HEK293 (cell line): ENCODE measurements around the gene ABCA1.

ENCODE experiments used
- CTCF ChIA-PET: fragments of 350-600 bp; formaldehyde crosslinking; extraction: SDS; loops from one replicate; lab custom pipeline; 2021; ENCODE audit warnings: antibody characterized with exemption; lab: Yijun Ruan, JAX
- POLR2A ChIA-PET: fragments of 300-600 bp; formaldehyde crosslinking; extraction: SDS; loops from one replicate; lab custom pipeline; 2020; ENCODE audit warnings: antibody characterized with exemption, inconsistent platforms; lab: Yijun Ruan, JAX
- H3K27ac ChIP-seq: fragments of 200-500 bp; sonication (Bioruptor generic); 2 replicates; pipeline ENCODE4 v1.5.1; 2014; ENCODE audit warnings: low read depth, low read length, control low read depth, inconsistent platforms; ENCODE audit errors: extremely low read depth
- H3K36me3 ChIP-seq, 2 experiments: fragments of 200-500 bp in 1 of 2; sonication (Bioruptor generic) in 1 of 2; 1 replicate in 1 of 2; 2 replicates in 1 of 2; pipeline ENCODE4 v1.5.1; 2014 to 2017; ENCODE audit warnings: inconsistent platforms in 2 of 2, low read length in 2 of 2; ENCODE audit not compliant: control insufficient read depth in 2 of 2, insufficient read depth in 1 of 2
- H3K4me1 ChIP-seq: fragments of 200-500 bp; sonication (Bioruptor generic); 2 replicates; pipeline ENCODE4 v1.5.1; 2014; ENCODE audit warnings: mild to moderate bottlenecking, low read length, inconsistent platforms; ENCODE audit not compliant: control insufficient read depth, insufficient read depth
- H3K4me3 ChIP-seq: 2 replicates; pipeline ENCODE4 v1.5.1; 2011; ENCODE audit warnings: low read depth, mild to moderate bottlenecking, control low read depth, low read length, moderate library complexity
- H3K9me3 ChIP-seq: fragments of 200-500 bp; sonication (Bioruptor generic); 2 replicates; pipeline ENCODE4 v1.5.1; 2014; ENCODE audit warnings: low read depth, low read length, inconsistent platforms; ENCODE audit not compliant: control insufficient read depth, insufficient read depth
- FEZF1 ChIP-seq: fragments of 450-650 bp; formaldehyde crosslinking; IDR thresholded peaks from 2 replicates; pipeline ENCODE4 v1.5.1; 2016; ENCODE audit warnings: missing biosample characterization, missing genetic modification characterization
- KLF1 ChIP-seq: fragments of 450-650 bp; formaldehyde crosslinking; IDR thresholded peaks from 2 replicates; pipeline ENCODE4 v1.5.1; 2016; ENCODE audit warnings: missing biosample characterization, missing genetic modification characterization
- KLF10 ChIP-seq: fragments of 450-650 bp; IDR thresholded peaks from 2 replicates; pipeline ENCODE4 v1.5.1; 2018; ENCODE audit warnings: missing biosample characterization, mild to moderate bottlenecking, missing genetic modification characterization
- MYNN ChIP-seq: fragments of 450-650 bp; formaldehyde crosslinking; IDR thresholded peaks from 2 replicates; pipeline ENCODE4 v1.5.1; 2016; ENCODE audit warnings: missing biosample characterization, missing genetic modification characterization, borderline replicate concordance
- RBAK ChIP-seq: fragments of 450-650 bp; formaldehyde crosslinking; IDR thresholded peaks from 2 replicates; pipeline ENCODE4 v1.5.1; 2016; ENCODE audit warnings: missing biosample characterization, missing genetic modification characterization
- ZBTB1 ChIP-seq: fragments of 450-650 bp; formaldehyde crosslinking; IDR thresholded peaks from 2 replicates; pipeline ENCODE4 v1.5.1; 2016; ENCODE audit warnings: missing biosample characterization, missing genetic modification characterization
- ZBTB26 ChIP-seq: fragments of 450-650 bp; formaldehyde crosslinking; optimal IDR thresholded peaks from 2 replicates; pipeline ENCODE3; 2016; ENCODE audit warnings: missing biosample characterization, mild to moderate bottlenecking, missing genetic modification characterization
- ZNF175 ChIP-seq: fragments of 450-650 bp; formaldehyde crosslinking; IDR thresholded peaks from 2 replicates; pipeline ENCODE4 v1.5.1; 2016; ENCODE audit warnings: missing biosample characterization, missing genetic modification characterization
- ZNF23 ChIP-seq: fragments of 450-650 bp; formaldehyde crosslinking; IDR thresholded peaks from 2 replicates; pipeline ENCODE4 v1.5.1; 2016; ENCODE audit warnings: missing biosample characterization, missing genetic modification characterization, borderline replicate concordance
- ZNF292 ChIP-seq: fragments of 450-650 bp; formaldehyde crosslinking; IDR thresholded peaks from 2 replicates; pipeline ENCODE4 v1.5.1; 2016; ENCODE audit warnings: low read depth, missing biosample characterization, missing genetic modification characterization, borderline replicate concordance
- ZNF311 ChIP-seq: fragments of 450-650 bp; formaldehyde crosslinking; IDR thresholded peaks from 2 replicates; pipeline ENCODE4 v1.5.1; 2017; ENCODE audit warnings: missing biosample characterization, missing genetic modification characterization, borderline replicate concordance
- ZNF335 ChIP-seq: fragments of 450-650 bp; formaldehyde crosslinking; conservative IDR thresholded peaks from 2 replicates; pipeline ENCODE4 v1.5.1; 2016; ENCODE audit warnings: missing biosample characterization, missing genetic modification characterization
- ZNF449 ChIP-seq: fragments of 450-650 bp; formaldehyde crosslinking; IDR thresholded peaks from 2 replicates; pipeline ENCODE4 v1.5.1; 2017; ENCODE audit warnings: missing biosample characterization, mild to moderate bottlenecking, missing genetic modification characterization, moderate library complexity
- ZNF561 ChIP-seq: fragments of 450-650 bp; IDR thresholded peaks from 2 replicates; pipeline ENCODE4 v1.5.1; 2018; ENCODE audit warnings: missing biosample characterization, missing genetic modification characterization, borderline replicate concordance
- ZNF610 ChIP-seq: fragments of 450-650 bp; formaldehyde crosslinking; IDR thresholded peaks from 2 replicates; pipeline ENCODE4 v1.5.1; 2016; ENCODE audit warnings: missing biosample characterization, missing genetic modification characterization, borderline replicate concordance
- ZNF626 ChIP-seq: fragments of 450-650 bp; sonication (Bioruptor Pico); formaldehyde crosslinking; IDR thresholded peaks from 2 replicates; pipeline ENCODE4 v1.5.1; 2018; ENCODE audit warnings: missing biosample characterization, missing genetic modification characterization, inconsistent platforms
- ZNF76 ChIP-seq: fragments of 450-650 bp; formaldehyde crosslinking; IDR thresholded peaks from 2 replicates; pipeline ENCODE4; 2016; ENCODE audit warnings: low read depth, missing biosample characterization, missing genetic modification characterization, borderline replicate concordance
- ZNF777 ChIP-seq: fragments of 450-650 bp; formaldehyde crosslinking; IDR thresholded peaks from 2 replicates; pipeline ENCODE4 v1.5.1; 2017; ENCODE audit warnings: missing biosample characterization, missing genetic modification characterization, borderline replicate concordance
- ZSCAN16 ChIP-seq: fragments of 450-650 bp; formaldehyde crosslinking; IDR thresholded peaks from 2 replicates; pipeline ENCODE4 v1.5.1; 2016; ENCODE audit warnings: missing biosample characterization, missing genetic modification characterization
- TF ChIP-seq, protein P1 (sequence below): fragments of 450-650 bp; formaldehyde crosslinking; IDR thresholded peaks from 2 replicates; pipeline ENCODE4 v1.5.1; 2017; ENCODE audit warnings: missing biosample characterization, missing genetic modification characterization
- TF ChIP-seq, protein P2 (sequence below): fragments of 450-650 bp; formaldehyde crosslinking; IDR thresholded peaks from 2 replicates; pipeline ENCODE4 v1.5.1; 2016; ENCODE audit warnings: missing biosample characterization, missing genetic modification characterization

ABCA1 gene

DNA sequence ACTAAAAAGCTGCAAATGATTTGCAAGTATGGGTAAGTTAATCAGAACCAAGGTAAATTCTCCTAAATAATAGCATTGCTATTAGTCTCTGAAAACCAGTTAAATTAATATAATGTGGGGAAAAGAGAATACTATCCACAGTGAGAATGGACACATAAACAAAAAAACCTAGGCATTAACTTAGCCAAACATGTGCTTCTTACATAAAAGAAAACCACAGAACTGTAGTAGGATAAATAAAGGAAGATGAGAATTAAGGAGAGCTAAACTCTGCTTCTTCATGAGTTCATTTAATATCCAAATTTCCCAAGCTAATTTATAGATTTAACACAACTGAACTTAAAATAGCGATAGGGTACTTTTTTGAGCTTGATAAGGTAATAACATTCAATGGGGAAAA, 31.8 kb downstream of the ABCA1 start (continued):
- TF ChIP-seq ZNF23 (tag by site-specific recombination) (no peak), KLF1 (tag by site-specific recombination) (no peak), ZBTB1 (no peak), ZNF449 (tag by site-specific recombination) (no peak), ZNF311 (tag by site-specific recombination) (no peak)
- TF ChIP-seq, protein P1, sequence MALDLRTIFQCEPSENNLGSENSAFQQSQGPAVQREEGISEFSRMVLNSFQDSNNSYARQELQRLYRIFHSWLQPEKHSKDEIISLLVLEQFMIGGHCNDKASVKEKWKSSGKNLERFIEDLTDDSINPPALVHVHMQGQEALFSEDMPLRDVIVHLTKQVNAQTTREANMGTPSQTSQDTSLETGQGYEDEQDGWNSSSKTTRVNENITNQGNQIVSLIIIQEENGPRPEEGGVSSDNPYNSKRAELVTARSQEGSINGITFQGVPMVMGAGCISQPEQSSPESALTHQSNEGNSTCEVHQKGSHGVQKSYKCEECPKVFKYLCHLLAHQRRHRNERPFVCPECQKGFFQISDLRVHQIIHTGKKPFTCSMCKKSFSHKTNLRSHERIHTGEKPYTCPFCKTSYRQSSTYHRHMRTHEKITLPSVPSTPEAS (tag by site-specific recombination), result no peak

GRCh38 chr9:104895572-104895971, 32.4 kb downstream of the ABCA1 start:
- Histone ChIP-seq H3K9me3 (no peaks in the 10 kb centered on the region), H3K4me3 (no peak overlapping the region), H3K36me3 (no peaks in the 10 kb centered on the region)
- CTCF ChIA-PET, result interaction anchor here (0.7 kb wide), 1 partner anchor 36 kb away, joined by 3 read pairs; no protein-coding TSS in a partner anchor
- POLR2A ChIA-PET, result no interaction called here
- no peak for TF ChIP-seq ZNF292 (tag by site-specific recombination)
- TF ChIP-seq, all 188 proteins: peak for 0
- Histone ChIP-seq H3K27ac (no peak overlapping the region), H3K4me1 (no peaks in the 10 kb centered on the region)

DNA sequence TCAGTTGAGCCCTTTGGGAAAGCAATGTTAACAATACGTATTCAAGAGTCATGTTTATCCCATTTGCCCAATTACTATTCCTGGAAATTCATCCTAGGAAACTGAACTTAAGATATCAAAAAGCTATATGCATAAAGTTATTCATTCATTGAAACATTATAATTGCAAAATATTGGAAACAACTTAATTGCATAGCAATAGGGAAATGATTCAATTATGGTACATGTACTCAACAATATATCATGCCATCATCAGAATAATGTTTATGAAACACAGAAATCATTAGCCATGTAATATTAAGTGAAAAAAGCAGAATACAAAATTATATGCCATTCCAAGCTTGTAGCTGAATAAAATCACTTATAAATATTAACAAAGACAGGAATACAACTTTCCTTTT, 35.3 kb downstream of the ABCA1 start:
- H3K36me3 ChIP-seq, result no peaks in the 10 kb centered on the region
- CTCF ChIA-PET, result interaction anchor here (1.1 kb wide), 2 partner anchors 9 to 24 kb away, joined by 3 to 6 read pairs; no protein-coding TSS in a partner anchor
- H3K9me3 ChIP-seq, result no peaks in the 10 kb centered on the region
- no peaks in the 10 kb centered on the region for H3K4me1 ChIP-seq
- no peak overlapping the region for H3K27ac ChIP-seq
- POLR2A ChIA-PET, result no interaction called here
- H3K4me3 ChIP-seq, result no peak overlapping the region
- TF ChIP-seq, protein P2, sequence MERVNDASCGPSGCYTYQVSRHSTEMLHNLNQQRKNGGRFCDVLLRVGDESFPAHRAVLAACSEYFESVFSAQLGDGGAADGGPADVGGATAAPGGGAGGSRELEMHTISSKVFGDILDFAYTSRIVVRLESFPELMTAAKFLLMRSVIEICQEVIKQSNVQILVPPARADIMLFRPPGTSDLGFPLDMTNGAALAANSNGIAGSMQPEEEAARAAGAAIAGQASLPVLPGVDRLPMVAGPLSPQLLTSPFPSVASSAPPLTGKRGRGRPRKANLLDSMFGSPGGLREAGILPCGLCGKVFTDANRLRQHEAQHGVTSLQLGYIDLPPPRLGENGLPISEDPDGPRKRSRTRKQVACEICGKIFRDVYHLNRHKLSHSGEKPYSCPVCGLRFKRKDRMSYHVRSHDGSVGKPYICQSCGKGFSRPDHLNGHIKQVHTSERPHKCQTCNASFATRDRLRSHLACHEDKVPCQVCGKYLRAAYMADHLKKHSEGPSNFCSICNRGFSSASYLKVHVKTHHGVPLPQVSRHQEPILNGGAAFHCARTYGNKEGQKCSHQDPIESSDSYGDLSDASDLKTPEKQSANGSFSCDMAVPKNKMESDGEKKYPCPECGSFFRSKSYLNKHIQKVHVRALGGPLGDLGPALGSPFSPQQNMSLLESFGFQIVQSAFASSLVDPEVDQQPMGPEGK, result no peak

- Histone ChIP-seq H3K36me3 (no peaks in the 10 kb centered on the region), H3K9me3 (no peaks in the 10 kb centered on the region), H3K4me1 (no peaks in the 10 kb centered on the region), H3K27ac (no peak overlapping the region), H3K4me3 (no peak overlapping the region)
- ChIA-PET CTCF (interaction anchor here (0.7 kb wide), 1 partner anchor 274 kb away, joined by 3 read pairs; no protein-coding TSS in a partner anchor), POLR2A (no interaction called here)
- TF ChIP-seq MYNN (no peak), FEZF1 (no peak), ZNF335 (tag by site-specific recombination) (no peak), ZNF561 (tag by site-specific recombination) (no peak), ZNF777 (tag by site-specific recombination) (no peak), KLF10 (tag by site-specific recombination) (no peak), ZNF76 (tag by site-specific recombination) (no peak), ZSCAN16 (tag by site-specific recombination) (no peak), ZNF626 (tag by site-specific recombination) (no peak), RBAK (tag by site-specific recombination) (no peak), ZBTB26 (no peak), ZNF175 (tag by site-specific recombination) (no peak), ZNF610 (tag by site-specific recombination) (no peak)
Measured at GRCh38 chr9:104890433-104890770, 37.6 kb downstream of the ABCA1 start.
